ENCODE results near the gene WFDC5.

GRCh38 chr20:45085289-45085688 lies 29.7 kb downstream of the WFDC5 start:
- TF ChIP-seq TOE1 (IDR thresholded peaks at IDR 0.05; ENCODE audit: borderline replicate concordance) (no peak), TOE1 (CRISPR knock-in tag; IDR thresholded peaks at IDR 0.05; ENCODE audit: borderline replicate concordance, low read depth) (no peak), POLR2AphosphoS5 (IDR thresholded peaks at IDR 0.05; ENCODE audit: control insufficient read depth, insufficient read depth, low read depth, low read length) (no peak), ATF2 (CRISPR knock-in tag; IDR thresholded peaks at IDR 0.05) (no peak), POLR2A (conservative IDR thresholded peaks at IDR 0.05) (no peak), NR2C2 (CRISPR knock-in tag; IDR thresholded peaks at IDR 0.05) (no peak), NR2C2 (tag; IDR thresholded peaks at IDR 0.05) (no peak), DMBX1 (CRISPR knock-in tag; IDR thresholded peaks at IDR 0.05; ENCODE audit: borderline replicate concordance) (no peak)

Measured in K562 (cell line).